HepG2 (cell line): ENCODE results near the gene ARPP19. TPM values are rescaled to one million over a fixed set of nuclear protein-coding genes. Genes with fewer than 3 reads are reported as not detected.

ENCODE experiments used
- BATF2 ChIP-seq: sonication (generic); formaldehyde crosslinking; IDR thresholded peaks from 2 replicates; pipeline ENCODE4 v1.8.0; 2022; ENCODE audit warnings: mild to moderate bottlenecking, missing genetic modification reagents, moderate library complexity
- CEBPG ChIP-seq: IDR thresholded peaks from 2 replicates; pipeline ENCODE4 v1.6.1; 2016
- ETV5 ChIP-seq: IDR thresholded peaks from 2 replicates; pipeline ENCODE4 v1.6.1; 2018; ENCODE audit warnings: missing biosample characterization, missing genetic modification reagents, inconsistent platforms, borderline replicate concordance
- FOXA3 ChIP-seq: IDR thresholded peaks from 2 replicates; pipeline ENCODE4 v1.6.1; 2016; ENCODE audit warnings: missing genetic modification reagents, missing compliant biosample characterization
- KDM5B ChIP-seq: sonication (generic); formaldehyde crosslinking; IDR thresholded peaks from 2 replicates; pipeline ENCODE4 v1.4.0; 2020; ENCODE audit warnings: missing genetic modification reagents, mild to moderate bottlenecking, borderline replicate concordance
- NFRKB ChIP-seq: fragments of 450-650 bp; IDR thresholded peaks from 2 replicates; pipeline ENCODE4 v1.6.1; 2017
- NONO ChIP-seq, 2 experiments: fragments of 450-650 bp in 1 of 2; sonication (generic) in 1 of 2; formaldehyde crosslinking in 1 of 2; IDR thresholded peaks in 1 of 2; conservative IDR thresholded peaks in 1 of 2; 2 replicates each; pipeline versions ENCODE4 v1.6.1 to v1.8.0; 2017 to 2022; ENCODE audit warnings: mild to moderate bottlenecking in 1 of 2, missing genetic modification reagents in 1 of 2, moderate library complexity in 1 of 2
- NR2F1 ChIP-seq, 2 experiments: fragments of 450-650 bp in 1 of 2; formaldehyde crosslinking in 1 of 2; IDR thresholded peaks; 2 replicates each; pipeline versions ENCODE4 v1.5.0 to v1.6.1; 2016 to 2020; ENCODE audit warnings: mild to moderate bottlenecking in 1 of 2, missing compliant biosample characterization in 1 of 2, missing genetic modification reagents in 1 of 2, moderate library complexity in 1 of 2
- REXO4 ChIP-seq: sonication (generic); formaldehyde crosslinking; IDR thresholded peaks from 2 replicates; pipeline ENCODE4 v1.8.0; 2022; ENCODE audit warnings: missing genetic modification reagents, mild to moderate bottlenecking, borderline replicate concordance
- RFX1 ChIP-seq: fragments of 450-650 bp; IDR thresholded peaks from 2 replicates; pipeline ENCODE4 v1.6.1; 2017
- TGIF2 ChIP-seq: IDR thresholded peaks from 2 replicates; pipeline ENCODE4 v1.6.1; 2016; ENCODE audit warnings: control low read depth, missing compliant biosample characterization
- THAP11 ChIP-seq: IDR thresholded peaks from 2 replicates; pipeline ENCODE4 v1.6.1; 2016; ENCODE audit warnings: missing biosample characterization, missing genetic modification reagents
- ZC3H4 ChIP-seq: sonication (generic); formaldehyde crosslinking; IDR thresholded peaks from 2 replicates; pipeline ENCODE4 v1.4.0; 2020; ENCODE audit warnings: missing genetic modification reagents, borderline replicate concordance
- ZFP37 ChIP-seq: sonication (generic); formaldehyde crosslinking; IDR thresholded peaks from 2 replicates; pipeline ENCODE4 v1.4.0; 2020; ENCODE audit warnings: missing genetic modification reagents, borderline replicate concordance
- ZFP91 ChIP-seq: sonication (generic); formaldehyde crosslinking; IDR thresholded peaks from 2 replicates; pipeline ENCODE4 v1.9.0; 2022; ENCODE audit warnings: missing genetic modification reagents, mild to moderate bottlenecking, borderline replicate concordance
- ZNF256 ChIP-seq: sonication (generic); formaldehyde crosslinking; conservative IDR thresholded peaks from 2 replicates; pipeline ENCODE4 v1.4.0; 2020; ENCODE audit warnings: missing genetic modification reagents
- ZNF547 ChIP-seq: sonication (generic); formaldehyde crosslinking; IDR thresholded peaks from 2 replicates; pipeline ENCODE4 v1.5.1; 2020; ENCODE audit warnings: mild to moderate bottlenecking, missing genetic modification reagents
- polyA plus RNA-seq, 8 experiments: library from polyadenylated mRNA; depleted of rRNA in 3 of 8; stranded (reverse) in 7 of 8; unstranded in 1 of 8; fragments of >200 nt; fragmentation: Illumina TruSeq in 4 of 8; extraction: Trizol in 4 of 8; gene quantifications; 2 replicates each; pipeline versions ENCODE4 v1.2.1 to v1.2.3, GENCODE V29; 2011 to 2016; ENCODE audit warnings: low read depth in 4 of 8, missing spikeins in 1 of 8, mixed read lengths in 1 of 8; ENCODE audit not compliant: insufficient read depth in 1 of 8
- total RNA-seq, 5 experiments: library from RNA; depleted of rRNA; stranded (reverse); fragments of >200 nt; fragmentation: Illumina TruSeq; extraction: Trizol; gene quantifications; 2 replicates each; pipeline ENCODE4 v1.2.3, GENCODE V29; 2016; ENCODE audit warnings: low read depth in 1 of 5
- TF ChIP-seq, protein P1 (sequence below): conservative IDR thresholded peaks from 2 replicates; pipeline ENCODE4 v1.6.1; 2018; ENCODE audit warnings: missing genetic modification reagents
- TF ChIP-seq, protein P2 (sequence below), 2 experiments: sonication (generic) in 1 of 2; formaldehyde crosslinking in 1 of 2; IDR thresholded peaks; 2 replicates each; pipeline versions ENCODE4 v1.4.0 to v1.6.1; 2018 to 2020; ENCODE audit warnings: missing genetic modification reagents in 2 of 2, borderline replicate concordance in 1 of 2, low read depth in 1 of 2, mild to moderate bottlenecking in 1 of 2, missing biosample characterization in 1 of 2
- TF ChIP-seq, protein P3 (sequence below): IDR thresholded peaks from 2 replicates; pipeline ENCODE4 v1.6.1; 2016; ENCODE audit warnings: low read depth

ARPP19 gene
- total and polyA plus RNA-seq, 2 of the 13 experiments (the other 11 are each of a cell fraction or from before 2014, with no cell fraction given), result 70.8 to 123 TPM

- TF ChIP-seq NONO (IDR thresholded peaks at IDR 0.05) (no peak), NONO (CRISPR knock-in tag; conservative IDR thresholded peaks at IDR 0.05) (peak; percentile 81), BATF2 (CRISPR knock-in tag) (0 out of 2 replicates have a peak, but pooled peaks have one; percentile 40), NFRKB (no peak), REXO4 (0 out of 2 replicates have a peak, but pooled peaks have one; percentile 64), NR2F1 (CRISPR knock-in tag; IDR thresholded peaks at IDR 0.05) (peak; percentile 58 to 64; a peak in 2 of 4 replicates), KDM5B (CRISPR knock-in tag) (peak; percentile 80; the same call in 1 of the 2 replicates), ZFP91 (CRISPR knock-in tag) (peak; percentile 93; the same call in 1 of the 2 replicates), ZC3H4 (CRISPR knock-in tag) (no peak), TGIF2 (CRISPR knock-in tag) (peak; percentile 93), ZNF256 (CRISPR knock-in tag) (peak; percentile 88; the same call in 1 of the 2 replicates), CEBPG (peak; percentile 27; the same call in 1 of the 2 replicates), FOXA3 (CRISPR knock-in tag) (peak; percentile 64), RFX1 (no peak), THAP11 (peak; percentile 99), ETV5 (CRISPR knock-in tag) (peak; percentile 38; the same call in 1 of the 2 replicates), ZFP37 (CRISPR knock-in tag) (peak; percentile 88), ZNF547 (CRISPR knock-in tag) (peak; percentile 95)
- TF ChIP-seq, protein P1, sequence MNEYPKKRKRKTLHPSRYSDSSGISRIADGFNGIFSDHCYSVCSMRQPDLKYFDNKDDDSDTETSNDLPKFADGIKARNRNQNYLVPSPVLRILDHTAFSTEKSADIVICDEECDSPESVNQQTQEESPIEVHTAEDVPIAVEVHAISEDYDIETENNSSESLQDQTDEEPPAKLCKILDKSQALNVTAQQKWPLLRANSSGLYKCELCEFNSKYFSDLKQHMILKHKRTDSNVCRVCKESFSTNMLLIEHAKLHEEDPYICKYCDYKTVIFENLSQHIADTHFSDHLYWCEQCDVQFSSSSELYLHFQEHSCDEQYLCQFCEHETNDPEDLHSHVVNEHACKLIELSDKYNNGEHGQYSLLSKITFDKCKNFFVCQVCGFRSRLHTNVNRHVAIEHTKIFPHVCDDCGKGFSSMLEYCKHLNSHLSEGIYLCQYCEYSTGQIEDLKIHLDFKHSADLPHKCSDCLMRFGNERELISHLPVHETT, result peak; percentile 76; the same call in 1 of the 2 replicates
- TF ChIP-seq, protein P2, sequence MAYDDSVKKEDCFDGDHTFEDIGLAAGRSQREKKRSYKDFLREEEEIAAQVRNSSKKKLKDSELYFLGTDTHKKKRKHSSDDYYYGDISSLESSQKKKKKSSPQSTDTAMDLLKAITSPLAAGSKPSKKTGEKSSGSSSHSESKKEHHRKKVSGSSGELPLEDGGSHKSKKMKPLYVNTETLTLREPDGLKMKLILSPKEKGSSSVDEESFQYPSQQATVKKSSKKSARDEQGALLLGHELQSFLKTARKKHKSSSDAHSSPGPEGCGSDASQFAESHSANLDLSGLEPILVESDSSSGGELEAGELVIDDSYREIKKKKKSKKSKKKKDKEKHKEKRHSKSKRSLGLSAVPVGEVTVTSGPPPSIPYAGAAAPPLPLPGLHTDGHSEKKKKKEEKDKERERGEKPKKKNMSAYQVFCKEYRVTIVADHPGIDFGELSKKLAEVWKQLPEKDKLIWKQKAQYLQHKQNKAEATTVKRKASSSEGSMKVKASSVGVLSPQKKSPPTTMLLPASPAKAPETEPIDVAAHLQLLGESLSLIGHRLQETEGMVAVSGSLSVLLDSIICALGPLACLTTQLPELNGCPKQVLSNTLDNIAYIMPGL (CRISPR knock-in tag; IDR thresholded peaks at IDR 0.05; ENCODE audit: borderline replicate concordance in 1 of 2, low read depth in 1 of 2), result peak; percentile 49 to 87; a peak in 3 of 4 replicates
- TF ChIP-seq, protein P3, sequence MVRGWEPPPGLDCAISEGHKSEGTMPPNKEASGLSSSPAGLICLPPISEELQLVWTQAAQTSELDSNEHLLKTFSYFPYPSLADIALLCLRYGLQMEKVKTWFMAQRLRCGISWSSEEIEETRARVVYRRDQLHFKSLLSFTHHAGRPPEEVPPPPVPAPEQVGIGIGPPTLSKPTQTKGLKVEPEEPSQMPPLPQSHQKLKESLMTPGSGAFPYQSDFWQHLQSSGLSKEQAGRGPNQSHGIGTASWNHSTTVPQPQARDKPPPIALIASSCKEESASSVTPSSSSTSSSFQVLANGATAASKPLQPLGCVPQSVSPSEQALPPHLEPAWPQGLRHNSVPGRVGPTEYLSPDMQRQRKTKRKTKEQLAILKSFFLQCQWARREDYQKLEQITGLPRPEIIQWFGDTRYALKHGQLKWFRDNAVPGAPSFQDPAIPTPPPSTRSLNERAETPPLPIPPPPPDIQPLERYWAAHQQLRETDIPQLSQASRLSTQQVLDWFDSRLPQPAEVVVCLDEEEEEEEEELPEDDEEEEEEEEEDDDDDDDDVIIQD, result peak; percentile 56; the same call in 1 of the 2 replicates
These were observed at the start of gene ARPP19 (continued) for GRCh38 chr15:52568601-52569585.
